GM12874 (cell line): Measurements from ENCODE around the gene TPRG1.

Source experiments
- TF ChIP-seq, protein P1 (sequence below): IDR thresholded peaks from 2 replicates; pipeline ENCODE4 v1.5.1; 2011; ENCODE audit warnings: low read depth, mild to moderate bottlenecking, control low read depth, low read length, moderate library complexity; ENCODE audit not compliant: insufficient read depth

The TPRG1 gene

GRCh38 chr3:189330066-189330465 is 158.3 kb downstream of the TPRG1 start:
- TF ChIP-seq, protein P1, sequence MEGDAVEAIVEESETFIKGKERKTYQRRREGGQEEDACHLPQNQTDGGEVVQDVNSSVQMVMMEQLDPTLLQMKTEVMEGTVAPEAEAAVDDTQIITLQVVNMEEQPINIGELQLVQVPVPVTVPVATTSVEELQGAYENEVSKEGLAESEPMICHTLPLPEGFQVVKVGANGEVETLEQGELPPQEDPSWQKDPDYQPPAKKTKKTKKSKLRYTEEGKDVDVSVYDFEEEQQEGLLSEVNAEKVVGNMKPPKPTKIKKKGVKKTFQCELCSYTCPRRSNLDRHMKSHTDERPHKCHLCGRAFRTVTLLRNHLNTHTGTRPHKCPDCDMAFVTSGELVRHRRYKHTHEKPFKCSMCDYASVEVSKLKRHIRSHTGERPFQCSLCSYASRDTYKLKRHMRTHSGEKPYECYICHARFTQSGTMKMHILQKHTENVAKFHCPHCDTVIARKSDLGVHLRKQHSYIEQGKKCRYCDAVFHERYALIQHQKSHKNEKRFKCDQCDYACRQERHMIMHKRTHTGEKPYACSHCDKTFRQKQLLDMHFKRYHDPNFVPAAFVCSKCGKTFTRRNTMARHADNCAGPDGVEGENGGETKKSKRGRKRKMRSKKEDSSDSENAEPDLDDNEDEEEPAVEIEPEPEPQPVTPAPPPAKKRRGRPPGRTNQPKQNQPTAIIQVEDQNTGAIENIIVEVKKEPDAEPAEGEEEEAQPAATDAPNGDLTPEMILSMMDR: no peak

DNA sequence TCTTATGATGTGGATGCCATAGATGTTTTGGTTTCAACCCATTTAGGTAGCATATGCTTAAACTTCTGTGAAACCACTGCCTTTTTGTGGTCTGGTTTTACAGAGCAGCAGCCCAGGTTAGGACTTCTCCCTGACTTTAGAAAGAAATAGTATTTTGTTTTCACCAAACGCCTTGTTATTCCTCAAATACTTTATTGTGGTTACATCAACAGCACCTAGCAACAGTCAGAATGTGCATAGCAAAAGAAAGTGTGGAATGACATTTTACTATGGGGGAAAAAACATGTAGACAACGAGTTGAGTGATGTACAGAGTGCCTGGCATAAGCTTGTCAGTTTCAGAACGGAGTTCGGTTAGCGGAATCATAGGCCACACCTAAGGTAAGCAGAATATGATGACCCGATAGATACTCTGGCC is 159.2 kb downstream of the TPRG1 start:
- TF ChIP-seq, protein P1: no peak

GRCh38 chr3:189334064-189334920 is 162.5 kb downstream of the TPRG1 start:
- TF ChIP-seq, protein P1: no peak

GRCh38 chr3:189337673-189338091 is 165.9 kb downstream of the TPRG1 start:
- TF ChIP-seq, protein P1: no peak

GRCh38 chr3:189338366-189338765 is 166.6 kb downstream of the TPRG1 start:
- TF ChIP-seq, protein P1: no peak

- TF ChIP-seq, protein P1: no peak
These were observed 168.2 kb downstream of the TPRG1 start for GRCh38 chr3:189339996-189340395.

GRCh38 chr3:189340680-189341460 is 169.1 kb downstream of the TPRG1 start:
- TF ChIP-seq, protein P1: peak; percentile 47; the same call in 1 of the 2 replicates
